Central memory CD4-positive, alpha-beta T cell (primary cell): ENCODE data around the gene REEP3.
"Not testable (repeated sequence)": the region's sequence is repeated elsewhere in the genome, so short reads cannot be mapped to it uniquely, and the experiment has no call there.

Experiments used
- DNase-seq: peaks from one replicate; pipeline ENCODE4 v3.0.0; 2022

The REEP3 gene

GRCh38 chr10:63631991-63632390 lies 110.8 kb downstream of the REEP3 start:
- no peak for DNase-seq

DNA sequence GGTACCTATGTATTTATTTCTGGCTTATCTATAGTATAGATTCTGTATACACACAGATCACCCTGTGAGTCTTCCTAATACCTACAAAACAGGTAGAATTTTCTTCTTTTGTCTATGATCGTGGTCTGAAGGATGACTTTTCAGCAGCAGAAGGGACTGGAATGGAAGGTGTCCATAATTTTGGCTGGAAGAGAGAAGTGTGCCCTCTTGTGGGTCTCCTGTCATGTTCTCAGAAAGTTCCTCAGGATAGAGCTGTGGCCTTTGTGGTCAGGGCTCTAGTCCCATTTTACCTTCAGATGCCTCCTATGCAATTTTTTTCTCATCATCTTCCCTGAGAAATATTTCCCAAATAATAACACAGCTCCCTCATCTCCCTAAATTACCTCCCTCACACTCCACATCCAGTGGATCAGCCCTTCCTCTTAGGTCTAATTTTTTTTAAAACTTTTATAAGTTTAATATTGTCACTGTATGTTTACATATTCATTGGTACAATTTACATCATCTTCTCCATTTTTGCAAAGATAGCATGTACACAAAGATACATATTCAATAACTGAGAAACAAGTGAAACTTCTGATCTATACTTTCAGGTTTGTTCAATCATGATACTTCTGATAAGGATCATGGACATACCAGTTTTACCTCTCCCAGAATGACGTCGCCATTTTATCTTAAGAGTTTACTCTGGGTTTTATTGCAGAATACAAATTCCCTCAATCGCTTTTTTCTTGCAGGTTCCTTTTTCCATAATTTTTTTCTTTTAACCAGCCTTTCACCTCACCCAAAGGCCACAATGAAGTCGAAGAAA lies 112.7 kb downstream of the REEP3 start:
- no peak for DNase-seq

DNA sequence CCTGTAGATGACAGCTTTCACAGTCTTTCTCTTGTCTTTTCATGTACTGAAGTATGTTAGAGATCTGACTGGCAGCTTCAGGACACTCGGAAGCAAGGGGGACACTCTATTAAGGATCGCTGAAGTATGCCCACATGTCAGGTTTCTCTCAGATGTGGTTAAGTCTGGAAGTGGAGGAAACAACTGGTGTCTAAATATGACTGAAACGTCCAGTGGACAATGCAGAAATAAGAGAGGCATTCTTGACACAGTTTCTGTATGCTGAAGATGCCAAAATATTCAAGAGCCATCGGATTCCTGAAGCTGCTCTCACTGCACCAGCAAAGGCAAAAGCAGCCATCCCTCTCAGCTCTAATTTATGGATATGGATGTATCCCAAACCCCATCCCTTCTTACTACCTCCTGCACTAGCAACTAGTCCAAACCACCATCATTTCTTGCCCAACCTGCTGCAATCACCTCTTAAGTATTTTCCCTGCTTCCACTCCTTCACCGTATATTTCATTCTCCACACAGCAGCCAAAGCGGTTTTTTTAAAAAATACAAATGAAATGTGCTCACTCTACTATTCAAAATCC lies 113.4 kb downstream of the REEP3 start:
- DNase-seq, result no peak

GRCh38 chr10:63636812-63637211 lies 115.6 kb downstream of the REEP3 start:
- DNase-seq, result no peak

DNA sequence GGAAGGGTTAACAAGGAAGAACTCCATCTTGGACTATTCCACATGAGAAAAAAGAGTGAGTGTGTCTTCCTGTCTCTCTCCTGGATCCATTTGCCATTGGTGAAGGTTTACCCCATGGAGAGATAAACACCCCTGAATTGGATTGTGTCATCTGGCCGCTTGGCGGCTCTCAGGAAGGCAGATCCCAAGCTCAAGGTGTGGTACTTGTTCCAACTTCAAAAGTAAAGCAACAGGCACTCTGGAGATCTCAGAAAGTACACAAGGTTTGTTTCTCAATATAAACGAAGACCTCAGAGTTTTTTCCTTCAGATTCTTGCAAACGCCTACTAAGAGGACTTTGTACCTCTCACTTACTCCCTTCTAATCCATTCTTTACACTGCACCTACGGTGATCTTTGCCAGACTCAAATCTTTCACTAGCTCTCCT lies 116.7 kb downstream of the REEP3 start:
- DNase-seq, result no peak

DNA sequence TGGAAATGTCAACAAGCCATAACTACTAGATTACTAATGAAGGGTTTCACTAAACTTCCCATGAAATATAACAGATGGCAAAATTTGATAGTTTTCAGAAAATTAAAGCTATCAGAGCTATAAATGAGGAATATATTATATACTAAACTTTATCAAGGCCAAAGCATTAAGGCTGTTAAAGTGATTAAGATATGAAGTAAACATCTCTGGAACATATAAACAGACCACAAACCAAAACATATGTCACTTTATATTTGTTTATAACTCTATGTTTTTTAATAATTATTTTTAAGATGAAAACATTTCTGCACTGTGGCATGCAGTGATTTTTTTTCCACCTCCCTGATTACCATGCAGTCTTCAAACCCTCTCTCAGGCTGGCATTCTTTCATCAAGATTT lies 120.2 kb downstream of the REEP3 start:
- no peak for DNase-seq

GRCh38 chr10:63641799-63642198 lies 120.6 kb downstream of the REEP3 start:
- DNase-seq, result no peak

DNA sequence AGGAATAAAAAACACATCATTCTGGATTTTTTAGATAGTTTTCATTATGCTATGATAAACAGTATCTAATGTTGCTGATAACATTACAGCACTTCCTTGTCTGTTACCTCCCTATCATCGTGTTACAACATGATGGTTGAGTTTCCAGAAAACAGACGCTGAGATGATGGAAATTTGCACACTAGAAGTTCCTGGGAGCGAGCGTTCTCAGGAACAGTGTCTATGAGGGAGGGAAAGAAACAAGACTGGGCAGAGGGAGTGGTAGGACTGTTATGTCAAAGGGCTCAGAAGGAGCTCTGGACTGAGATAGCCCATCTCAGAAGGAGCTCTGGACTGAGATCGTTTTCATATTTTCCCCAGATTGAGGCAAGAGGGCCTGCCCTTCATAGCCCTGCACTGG lies 121.6 kb downstream of the REEP3 start:
- DNase-seq, result no peak

- no peak for DNase-seq
These were observed 123.4 kb downstream of the REEP3 start for GRCh38 chr10:63644418-63645142.

GRCh38 chr10:63645195-63645594 lies 124.0 kb downstream of the REEP3 start:
- no peak for DNase-seq

DNA sequence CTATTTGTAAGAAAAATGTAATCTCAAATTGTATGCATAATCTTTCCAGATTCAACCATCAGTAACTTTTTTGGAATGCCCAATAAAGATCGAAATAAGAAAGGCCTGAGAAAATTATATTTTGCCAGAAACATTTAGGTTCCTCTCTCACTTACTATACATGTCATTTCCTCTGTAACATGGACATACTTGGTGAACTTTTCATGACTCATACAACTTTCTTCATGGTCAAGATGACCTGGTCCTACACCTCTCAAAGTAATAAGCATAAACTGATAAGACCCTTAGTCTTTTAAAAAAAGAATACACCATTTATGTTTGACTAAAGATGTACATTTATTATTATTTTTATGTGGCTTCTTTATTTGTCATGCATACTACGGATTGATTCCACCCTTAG lies 125.3 kb downstream of the REEP3 start:
- DNase-seq, result no peak

- DNase-seq, result no peak
These were observed 130.7 kb downstream of the REEP3 start for GRCh38 chr10:63651864-63652263.

DNA sequence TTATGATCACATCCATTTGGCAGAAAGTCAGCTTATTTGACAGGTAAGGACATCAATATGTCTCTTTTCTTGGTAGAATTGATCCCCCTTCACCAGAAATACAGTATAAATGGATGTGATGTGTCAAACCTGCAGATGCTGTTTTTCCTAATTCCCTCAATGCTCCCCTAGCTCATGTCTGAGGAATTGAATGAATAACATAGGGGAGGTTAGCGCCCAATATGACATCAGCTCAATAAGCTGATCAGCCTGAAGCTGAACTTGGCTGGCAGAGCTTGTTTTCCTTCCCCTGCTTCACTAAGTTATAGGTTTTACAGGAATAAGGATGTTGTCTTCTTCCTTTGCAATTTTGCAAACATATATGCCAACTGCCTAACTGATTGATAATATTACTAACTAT lies 132.5 kb downstream of the REEP3 start:
- DNase-seq, result no peak

GRCh38 chr10:63657761-63658160 lies 136.6 kb downstream of the REEP3 start:
- no peak for DNase-seq

DNA sequence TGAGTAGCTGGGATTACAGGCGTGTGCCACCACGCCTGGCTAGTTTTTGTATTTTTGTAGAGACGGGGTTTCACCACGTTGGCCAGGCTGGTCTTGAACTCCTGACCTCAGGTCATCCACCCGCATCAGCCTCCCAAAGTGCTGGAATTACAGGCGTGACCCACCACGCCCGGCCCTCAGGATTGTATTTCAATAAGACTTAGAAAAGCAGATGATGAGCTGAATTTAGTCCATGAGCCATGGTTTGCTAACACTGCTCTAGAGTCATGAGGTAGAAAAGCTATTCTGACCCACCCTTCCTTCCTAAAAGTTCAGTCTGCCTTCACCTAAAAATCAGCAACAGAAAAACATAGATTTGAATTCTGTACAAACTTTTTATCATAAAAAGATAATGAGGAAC lies 139.7 kb downstream of the REEP3 start:
- DNase-seq, result not testable (repeated sequence)

DNA sequence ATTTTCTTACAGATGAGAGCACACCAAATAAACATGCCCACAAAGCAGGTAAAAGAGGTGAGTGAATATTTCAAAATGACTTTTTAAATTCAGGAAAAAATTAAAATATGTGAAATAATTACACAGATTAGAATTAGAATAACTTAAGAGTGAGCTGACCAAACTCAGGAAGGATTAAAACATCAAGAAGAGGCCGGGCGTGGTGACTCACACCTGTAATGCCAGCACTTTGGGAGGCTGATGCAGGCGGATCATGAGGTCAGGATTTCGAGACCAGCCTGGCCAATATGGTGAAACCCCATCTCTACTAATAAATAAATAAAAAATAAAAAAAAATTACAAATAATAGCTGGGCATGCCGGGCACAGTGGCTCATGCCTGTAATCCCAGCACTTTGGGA lies 140.1 kb downstream of the REEP3 start:
- DNase-seq, result no peak

- DNase-seq, result no peak
These were observed 143.2 kb downstream of the REEP3 start for GRCh38 chr10:63664341-63664885.

DNA sequence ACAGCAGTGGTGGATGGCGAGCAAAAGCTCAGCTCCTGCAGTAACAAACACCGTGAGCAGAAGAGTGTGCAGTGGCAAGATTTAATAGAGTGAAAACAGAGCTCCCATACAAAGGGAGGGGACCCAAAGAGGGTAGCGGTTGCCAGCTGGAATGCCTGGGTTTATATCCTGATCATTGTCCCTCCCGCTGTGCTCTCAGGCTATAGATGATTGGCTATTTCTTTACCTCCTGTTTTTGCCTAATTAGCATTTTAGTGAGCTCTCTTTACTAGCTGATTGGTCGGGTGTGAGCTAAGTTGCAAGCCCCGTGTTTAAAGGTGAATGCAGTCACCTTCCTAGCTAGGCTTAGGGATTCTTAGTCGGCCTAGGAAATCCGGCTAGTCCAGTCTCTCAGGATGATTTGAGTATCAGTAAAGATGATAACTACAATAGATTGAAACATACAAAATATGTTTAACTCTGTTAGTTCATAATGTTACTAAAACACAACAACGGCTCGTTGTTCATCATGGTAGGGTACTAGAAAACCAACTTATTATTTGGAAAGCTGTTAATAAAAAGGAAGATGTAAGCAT lies 143.9 kb downstream of the REEP3 start:
- DNase-seq, result not testable (repeated sequence)

DNA sequence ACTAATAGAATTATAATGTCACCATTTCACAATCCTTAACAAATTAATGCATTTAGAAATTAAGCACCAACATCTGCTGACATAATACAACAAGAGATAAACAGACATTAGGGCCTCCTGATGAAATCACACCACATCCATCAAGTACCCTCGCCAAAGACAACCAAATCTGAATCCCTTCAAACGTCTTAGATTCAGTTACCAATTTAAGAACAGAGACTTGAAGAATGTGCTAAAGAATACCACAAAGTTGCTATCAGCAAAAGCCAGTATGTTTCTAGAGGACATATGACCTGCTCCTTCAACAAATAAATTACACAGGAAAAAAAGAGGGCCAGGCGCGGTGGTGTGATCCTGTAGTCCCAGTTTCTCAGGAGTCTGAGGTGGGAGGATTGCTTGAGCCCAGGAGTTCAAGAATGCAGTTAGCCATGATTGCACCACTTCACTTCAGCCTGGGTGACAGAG lies 144.5 kb downstream of the REEP3 start:
- DNase-seq, result no peak

- DNase-seq, result no peak
These were observed 145.7 kb downstream of the REEP3 start for GRCh38 chr10:63666836-63667383.

DNA sequence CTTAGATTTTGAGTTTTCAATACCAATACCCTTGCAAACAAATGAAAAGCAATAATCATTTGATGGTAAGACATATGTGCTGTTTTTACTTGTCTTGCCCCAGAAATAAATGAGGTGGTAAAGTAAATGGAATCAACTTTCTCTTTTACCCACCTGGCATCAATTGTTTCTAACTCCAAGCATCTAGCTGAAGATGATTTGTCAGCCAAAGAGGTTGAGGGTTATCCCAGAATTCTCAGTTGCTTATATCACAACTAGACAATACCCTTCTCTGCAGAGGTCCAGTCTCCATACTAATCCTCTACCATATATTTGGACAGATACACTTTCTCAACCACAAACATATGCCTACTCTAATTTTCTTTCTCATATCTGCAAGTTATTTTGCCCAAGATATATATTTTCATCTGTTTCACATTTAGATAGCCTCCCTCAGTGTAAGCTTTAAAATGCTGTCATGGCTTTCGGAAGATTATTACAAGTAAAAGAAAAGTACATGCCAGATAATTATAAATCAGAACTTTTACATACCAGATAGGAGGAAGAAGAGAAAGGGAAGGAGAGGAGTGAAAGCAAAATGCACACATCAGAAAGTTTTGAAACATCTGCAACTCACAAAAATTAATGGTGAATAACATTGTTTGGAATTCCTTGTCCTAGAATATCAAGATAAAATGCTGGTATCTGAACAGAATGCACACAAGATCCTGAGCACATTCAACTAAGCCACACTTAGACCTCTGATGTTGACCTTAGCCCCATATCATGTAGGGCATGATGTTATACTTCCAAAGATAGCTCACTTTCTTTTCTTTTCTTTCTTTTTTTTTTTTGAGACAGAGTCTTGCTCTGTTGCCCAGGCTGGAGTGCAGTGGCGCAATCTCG lies 146.6 kb downstream of the REEP3 start:
- no peak for DNase-seq
